Amygdala (tissue), 56 donors: ENCODE measurements around the gene TBCEL.
"Not testable (repeated sequence)": the region's sequence is repeated elsewhere in the genome, so short reads cannot be mapped to it uniquely, and the experiment has no call there.

Source experiments
- DNase-seq, 56 donors: peaks; one replicate each; lab custom pipeline; 2025; lab: John Stamatoyannopoulos, UW

The TBCEL gene

DNA sequence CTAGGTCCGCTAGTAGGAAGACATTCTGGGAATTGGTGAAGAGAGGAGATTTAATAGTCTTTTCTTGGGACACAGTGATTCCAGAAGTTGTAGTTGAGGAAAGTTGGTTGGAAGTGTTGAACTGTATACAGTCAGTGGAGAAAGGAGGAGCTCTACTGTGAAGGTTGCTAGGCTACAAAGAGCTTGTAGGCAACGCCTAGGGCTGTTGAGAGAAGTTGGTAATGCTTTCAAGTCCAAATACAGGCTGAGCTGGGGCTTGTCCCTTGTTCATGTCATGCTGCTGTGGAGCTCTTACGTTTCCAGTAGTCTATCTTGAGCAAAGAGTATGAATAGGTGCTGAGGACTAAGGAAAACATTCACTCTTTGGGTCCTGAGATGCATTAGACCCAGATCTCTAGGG lies 1.1 kb downstream of the TBCEL start:
- DNase-seq: no peak

DNA sequence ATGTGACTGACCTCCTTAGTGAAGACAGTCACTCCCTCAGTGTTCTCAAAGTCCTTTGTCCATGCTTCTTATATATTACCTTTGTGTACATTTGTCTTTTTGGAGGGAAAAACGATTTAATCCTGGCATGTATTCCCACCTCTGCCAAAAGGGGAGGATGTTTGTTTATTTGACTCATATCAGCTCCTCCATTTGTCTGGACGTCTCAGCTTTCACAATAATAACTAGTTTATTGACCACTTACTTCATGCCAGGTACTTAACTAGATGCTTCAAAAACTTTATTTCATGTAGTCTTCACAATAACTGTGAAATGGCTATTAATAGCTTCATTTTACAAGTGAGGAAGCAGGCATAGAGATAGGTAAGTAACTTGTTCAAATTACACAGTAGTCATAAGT lies 5.3 kb downstream of the TBCEL start:
- DNase-seq: no peak

DNA sequence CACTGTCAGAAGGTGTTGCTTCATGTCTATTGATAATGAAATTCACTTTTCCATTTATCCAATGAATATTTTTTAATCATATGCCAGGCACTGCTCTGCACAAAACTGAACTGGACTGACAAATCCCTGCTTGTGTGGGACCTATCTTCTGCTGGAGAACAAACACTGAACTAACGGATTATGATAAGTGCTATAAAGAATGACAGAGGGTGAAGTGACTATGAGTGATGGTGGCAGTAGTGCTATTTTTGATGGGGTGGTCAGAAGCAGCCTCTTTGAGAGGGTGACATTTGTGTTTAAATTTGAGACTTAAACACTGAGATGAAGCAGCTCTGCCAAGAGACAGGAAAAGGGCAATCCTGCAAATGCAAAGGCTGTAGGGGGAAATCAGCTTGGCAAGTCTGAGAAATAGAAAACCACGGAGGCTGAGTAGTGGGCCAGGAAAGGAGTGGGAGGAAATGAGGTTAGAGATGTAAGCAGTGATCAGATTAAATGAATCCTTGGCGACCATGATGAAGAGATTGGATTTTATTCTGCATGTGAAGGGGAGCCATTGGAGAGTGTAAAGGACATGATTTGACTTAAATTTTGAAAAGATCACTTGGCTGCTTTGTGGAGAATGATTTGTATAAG lies 6.0 kb downstream of the TBCEL start:
- no peak for DNase-seq

DNA sequence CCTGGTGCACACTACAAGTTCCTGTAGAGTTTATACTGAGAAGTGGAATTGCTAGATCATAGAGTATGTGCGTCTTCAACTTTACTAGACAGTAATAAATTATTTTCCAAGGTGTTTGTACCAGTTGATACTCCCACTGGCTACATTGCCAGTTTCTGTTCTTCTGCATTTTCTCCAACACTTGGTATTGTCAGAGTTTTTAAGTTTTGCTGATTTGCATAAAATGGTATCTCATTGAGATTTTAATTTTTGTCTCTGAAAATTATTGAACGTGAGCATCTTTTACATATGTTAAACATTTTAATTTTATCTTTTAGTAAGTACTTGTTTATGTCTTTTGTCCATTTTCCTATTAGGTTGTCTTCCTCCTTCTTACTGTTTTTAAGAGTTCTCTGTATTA lies 7.3 kb downstream of the TBCEL start:
- DNase-seq: no peak

DNA sequence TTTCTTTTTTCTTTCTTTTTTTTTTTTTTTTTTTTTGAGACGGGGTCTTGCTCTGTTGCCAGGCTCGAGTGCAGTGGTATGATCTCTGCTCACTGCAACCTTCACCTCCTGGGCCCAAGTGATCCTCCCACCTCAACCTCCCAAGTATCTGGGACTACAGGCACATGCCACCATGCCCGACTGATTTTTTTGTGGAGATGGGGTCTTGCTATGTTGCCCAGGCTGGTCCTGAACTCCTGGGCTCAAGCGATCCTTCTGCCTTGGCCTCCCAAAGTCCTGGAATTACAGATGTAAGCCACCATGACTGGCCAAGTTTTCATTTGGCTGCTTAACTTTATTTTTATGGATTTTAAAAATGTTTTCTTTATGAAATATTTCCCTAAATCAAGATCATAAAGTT lies 7.7 kb downstream of the TBCEL start:
- not testable (repeated sequence) for DNase-seq

DNA sequence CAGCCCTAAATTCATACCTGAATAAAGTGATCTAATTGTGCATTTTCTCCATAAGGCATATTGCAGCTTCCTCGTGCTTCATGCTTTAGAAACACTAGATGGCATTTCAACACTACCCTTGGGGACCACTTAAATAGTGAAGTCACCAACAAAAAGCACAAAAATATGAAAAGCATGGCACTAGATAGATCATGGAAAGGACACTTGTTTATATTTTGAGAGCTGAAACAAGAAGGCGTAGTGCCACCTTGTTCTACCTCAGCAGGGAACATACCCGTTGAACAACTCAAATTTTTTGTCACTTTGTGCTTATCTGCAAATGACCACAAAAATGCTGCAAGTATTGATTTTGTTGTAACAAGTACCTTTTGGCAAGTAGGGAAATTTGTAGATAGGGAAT lies 8.6 kb downstream of the TBCEL start:
- no peak for DNase-seq

DNA sequence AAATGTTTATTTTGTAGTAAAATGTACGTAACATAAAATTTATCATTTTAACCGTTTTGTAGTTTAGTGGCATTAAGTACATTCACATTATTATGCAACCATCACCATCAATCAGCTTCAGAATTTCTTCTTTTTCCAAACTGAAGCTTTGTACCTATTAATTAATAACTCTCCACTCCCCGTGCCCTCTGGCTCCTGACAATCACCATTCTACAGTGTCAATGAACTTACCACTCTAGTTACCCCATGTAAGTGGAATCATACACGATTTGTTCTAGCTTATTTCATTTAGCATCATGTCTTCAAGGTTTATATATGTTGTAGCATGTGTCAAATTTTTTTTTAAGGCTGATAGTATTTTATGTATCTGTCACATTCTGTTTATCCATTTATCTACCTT lies 9.7 kb downstream of the TBCEL start:
- no peak for DNase-seq

DNA sequence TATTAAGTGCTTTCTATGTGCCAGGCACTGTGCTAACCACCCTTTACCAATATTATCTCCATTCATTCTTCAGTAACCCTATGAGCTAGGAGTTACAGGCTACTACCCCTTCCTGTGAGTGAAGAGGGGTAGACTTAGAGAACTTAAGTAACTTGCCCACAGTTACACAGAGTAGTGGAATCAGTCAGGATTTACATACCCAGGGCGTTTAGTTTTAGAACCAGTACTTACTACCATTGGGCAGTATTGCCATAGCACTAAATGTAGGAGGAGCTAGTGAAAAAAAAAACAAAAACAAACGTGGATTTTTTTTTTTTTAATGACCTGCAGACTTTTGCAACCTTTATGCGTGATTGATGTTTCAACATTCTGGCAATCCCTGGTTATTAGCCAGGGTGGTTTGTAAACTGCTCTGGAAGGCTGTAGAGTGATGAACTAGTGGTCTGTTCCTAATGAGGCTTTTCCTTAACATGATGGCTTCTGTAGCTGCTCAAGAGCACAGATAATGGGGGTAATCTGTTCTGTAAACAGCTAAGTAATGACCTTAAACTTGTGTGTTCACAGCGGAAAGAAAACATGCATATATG lies 11.4 kb downstream of the TBCEL start:
- no peak for DNase-seq

DNA sequence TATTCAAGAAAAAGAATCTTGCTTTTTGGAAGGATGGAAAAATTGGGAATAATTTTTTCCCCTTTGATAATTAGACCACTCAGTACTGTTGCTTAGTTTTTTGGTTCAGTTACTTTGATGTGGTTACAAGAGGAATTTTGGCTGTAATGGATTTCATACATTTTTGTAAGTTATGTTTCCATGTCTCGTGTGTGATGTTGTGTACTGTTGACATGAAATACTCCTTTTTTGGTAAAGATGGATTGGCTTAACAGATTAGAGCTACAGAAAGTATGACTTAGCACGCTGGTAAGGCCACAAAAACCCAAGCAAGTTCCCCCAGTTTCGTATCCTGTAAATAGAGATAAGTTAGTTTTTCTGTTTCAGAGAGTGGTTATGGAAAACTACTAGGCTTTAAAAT lies 11.9 kb downstream of the TBCEL start:
- DNase-seq: no peak

DNA sequence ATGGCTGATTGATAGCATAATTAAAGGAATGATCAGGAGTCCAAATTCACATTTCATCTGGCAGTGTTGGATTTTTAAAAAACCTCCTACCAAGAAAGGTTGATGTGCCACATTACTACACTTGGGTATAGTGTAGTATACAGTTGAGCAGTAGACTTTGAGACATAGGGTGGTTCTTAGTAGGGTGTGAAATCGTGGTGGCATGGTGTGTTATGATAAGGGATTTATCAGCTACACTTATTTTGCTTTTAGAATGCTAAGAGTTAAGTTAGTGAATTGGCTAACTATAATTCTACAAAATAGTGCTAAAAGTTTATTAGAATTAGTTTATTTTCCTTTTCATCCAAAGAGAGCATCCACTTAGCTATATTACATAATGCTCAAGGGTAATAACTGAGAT lies 13.1 kb downstream of the TBCEL start:
- no peak for DNase-seq

DNA sequence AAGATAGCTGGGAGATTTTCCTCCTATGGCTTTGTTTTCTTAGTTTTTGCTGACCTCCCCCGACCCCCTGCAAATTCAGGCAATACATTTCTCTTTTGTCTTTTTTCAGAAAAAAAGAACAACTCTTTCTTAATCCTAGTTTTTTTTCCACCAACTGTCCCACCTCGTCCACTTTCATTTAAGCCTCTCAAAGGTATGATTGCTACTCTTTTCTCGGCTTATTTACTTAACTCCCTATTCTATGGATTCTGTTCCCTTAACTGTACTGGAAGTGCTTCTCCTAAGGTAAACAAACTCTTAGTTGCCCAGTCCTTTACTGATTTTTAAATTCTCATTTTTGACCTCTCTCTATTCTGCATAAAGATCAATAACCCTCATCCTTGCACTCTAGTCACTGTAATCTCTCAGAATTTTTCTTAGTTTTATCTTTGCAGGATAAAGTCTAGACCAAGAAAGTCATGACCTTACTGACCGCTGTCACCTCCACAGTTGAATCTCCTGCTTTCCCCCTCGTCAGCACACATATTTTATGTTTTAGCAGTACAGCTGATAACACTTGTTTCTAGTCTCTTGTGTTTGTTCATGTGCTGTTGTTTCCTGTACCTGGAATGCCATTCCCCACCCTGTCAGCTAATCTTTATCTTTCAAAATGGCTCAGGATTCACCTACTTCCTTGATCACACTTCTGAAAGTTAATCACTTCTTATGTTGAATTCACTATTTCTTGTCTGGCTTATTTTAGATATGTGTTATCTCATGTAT lies 14.9 kb downstream of the TBCEL start:
- DNase-seq: no peak

DNA sequence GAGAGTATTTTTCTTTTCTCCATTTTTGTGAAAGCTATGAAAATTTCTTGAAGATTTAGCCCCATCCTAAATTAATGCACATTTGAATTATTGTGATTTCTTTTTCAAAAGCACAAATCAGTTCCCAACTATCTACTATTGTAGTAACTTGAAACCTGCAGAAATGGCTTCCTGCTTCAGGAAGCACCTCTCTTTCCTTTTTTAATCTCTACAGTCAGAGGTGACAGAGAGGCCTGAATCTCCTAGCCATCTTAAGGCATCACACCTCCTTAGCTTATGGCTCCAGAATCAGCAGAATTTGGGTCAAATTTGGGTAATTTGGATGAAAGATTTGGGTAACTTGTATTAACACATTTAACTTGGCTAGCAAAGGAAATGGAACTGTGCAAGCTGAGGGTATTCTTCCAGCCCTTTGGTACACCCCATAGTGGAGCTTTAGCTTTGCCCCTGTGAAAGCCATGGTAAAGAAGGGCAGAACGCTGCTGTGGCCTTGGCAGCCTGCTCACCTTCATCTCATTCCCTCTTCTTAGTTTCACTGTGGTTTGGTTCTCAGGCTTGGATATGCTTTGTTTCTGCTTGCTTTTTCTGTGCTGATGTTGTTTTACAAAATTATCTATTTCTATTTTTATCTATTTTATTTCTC lies 16.2 kb downstream of the TBCEL start:
- no peak for DNase-seq

DNA sequence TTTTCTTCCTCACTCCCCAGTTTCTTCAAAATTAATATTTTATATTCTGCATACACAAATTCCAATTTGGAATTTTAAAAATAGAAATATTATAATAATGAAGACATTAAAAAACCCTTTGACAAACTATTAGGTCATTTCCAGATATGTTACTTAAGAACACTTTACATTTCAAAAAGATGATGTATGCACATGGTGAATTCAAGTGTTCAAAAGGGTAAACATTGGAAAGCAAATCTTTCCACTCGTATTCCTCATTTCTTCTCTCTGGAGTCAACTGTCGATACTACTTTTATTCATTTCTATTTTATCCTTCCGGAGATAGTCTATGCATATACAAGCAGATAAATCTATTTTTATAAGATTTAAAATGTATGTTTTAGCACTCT lies 16.7 kb downstream of the TBCEL start:
- DNase-seq: no peak

DNA sequence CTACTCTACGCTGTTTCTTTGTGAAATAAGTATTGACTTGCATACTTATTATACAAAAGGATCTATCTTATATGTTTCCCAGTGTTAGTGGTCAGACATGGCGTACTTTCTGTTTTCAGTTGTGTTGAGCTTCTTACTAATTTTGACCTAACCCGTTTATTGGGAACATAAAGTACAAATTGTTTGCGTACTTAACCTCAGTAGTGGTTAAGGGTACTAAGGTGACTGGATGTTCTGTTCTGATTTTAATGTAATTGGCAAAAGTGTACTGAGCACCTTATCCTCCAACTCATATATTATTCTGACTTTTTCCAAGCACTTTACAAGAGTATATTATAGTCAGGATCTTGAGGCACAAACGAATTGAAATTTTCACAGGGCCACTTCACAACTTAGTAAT lies 17.2 kb downstream of the TBCEL start:
- DNase-seq: no peak

DNA sequence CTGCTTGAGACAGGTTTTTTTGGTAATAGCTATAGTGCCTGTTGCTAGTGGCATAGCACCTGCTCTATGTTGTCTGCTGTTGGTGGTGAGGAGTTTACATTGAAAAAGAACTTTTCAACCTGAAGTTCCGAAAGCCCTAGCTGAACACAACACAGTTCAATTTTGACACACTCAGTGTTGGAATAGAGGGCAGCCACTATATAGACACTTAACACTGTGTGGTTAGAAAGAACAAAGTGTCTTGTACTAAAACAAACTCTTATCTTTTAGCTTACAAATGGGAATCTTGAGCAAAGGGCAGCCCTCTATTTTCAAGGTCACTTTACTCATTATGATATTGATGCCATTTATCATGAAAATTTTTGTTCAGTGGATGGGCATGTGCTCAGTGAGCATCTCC lies 18.4 kb downstream of the TBCEL start:
- DNase-seq: no peak

DNA sequence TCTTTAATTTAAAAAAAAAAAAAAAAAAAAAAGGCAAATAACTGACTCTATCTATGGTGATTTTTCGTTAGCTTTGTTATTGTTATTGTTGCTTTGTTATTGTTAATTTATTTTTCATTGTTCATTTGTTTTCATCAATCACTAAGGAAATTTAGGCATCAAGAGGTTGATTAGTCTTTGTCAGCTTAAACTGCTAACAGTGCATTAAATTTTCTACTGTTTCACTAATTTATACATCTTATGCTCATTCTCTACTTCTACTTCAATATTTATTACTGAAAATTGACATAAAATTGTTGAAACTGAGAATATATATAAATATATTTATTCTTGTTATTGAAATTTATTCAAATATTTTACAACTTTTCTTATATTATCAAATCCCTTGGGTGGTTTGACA lies 24.0 kb downstream of the TBCEL start:
- DNase-seq: no peak

DNA sequence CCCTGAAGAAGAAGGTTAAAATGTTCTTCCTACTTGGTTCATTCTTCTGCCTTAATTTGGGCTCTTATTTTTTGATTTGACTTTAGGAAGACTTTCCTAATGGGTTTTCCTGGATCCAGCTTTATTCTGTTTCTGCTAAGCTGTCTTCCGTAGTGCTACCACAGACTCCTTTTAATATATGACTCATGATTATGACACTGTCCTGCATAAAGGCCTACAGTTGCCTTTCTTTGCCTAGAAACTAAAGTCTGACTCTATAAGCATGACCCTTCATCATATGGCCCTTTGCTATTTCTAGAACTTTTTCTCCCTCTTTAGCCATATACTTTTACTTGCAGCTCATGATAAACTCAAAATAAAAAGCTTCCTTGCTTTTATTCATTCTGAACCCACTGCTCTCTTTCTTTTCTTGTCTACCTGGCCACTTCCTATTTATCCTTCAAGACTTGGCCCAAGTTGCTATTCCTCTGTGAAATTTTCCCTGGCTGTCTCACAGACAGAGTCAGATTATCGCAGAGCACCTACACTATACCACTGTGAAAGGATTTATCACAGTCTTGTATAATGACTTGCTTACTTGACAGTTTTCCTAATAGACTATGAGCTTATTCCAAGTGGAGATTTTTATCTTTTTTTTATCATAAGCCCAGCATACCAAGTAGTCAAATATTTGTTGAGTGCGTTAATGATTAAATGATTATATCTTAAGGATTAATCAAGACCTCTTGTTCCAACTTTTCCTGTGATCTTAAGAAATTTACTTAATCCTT lies 24.7 kb downstream of the TBCEL start:
- DNase-seq: no peak

DNA sequence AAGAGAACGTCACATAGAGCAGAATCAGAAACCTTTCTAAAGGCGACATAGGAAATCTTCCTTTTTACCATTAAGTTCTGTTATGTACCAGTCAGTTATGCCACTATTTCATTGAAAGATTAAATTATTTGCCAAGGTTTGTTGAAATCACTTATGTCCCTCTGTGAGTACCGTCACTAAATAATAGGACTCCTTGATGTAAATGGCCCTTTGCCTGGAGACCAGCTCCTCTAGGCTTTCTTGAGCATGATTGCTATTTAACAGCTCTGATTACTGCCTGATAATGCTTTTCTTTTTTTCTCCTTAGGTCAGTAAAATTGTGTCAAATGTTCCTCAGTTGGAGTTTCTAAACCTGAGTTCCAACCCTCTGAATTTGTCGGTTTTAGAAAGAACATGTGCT lies 29.3 kb downstream of the TBCEL start:
- DNase-seq: no peak

DNA sequence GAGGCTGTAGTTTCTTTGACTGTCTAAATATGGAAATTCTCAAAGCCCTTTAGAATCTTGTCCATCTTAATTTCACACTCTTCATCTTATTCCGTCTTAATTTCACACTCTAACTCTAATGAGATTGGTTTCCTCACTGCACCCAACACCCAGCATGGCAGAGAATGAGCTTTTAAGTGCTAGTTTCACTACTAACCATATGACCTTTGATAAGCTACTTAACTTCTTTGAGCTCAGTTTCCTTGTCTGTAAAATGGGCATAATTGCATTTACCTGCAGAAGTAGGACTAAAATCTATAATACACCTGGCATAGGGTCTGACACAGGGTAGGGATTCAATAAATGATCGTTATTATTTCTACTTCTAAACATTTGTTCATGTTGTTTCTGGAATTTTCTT lies 30.4 kb downstream of the TBCEL start:
- no peak for DNase-seq

DNA sequence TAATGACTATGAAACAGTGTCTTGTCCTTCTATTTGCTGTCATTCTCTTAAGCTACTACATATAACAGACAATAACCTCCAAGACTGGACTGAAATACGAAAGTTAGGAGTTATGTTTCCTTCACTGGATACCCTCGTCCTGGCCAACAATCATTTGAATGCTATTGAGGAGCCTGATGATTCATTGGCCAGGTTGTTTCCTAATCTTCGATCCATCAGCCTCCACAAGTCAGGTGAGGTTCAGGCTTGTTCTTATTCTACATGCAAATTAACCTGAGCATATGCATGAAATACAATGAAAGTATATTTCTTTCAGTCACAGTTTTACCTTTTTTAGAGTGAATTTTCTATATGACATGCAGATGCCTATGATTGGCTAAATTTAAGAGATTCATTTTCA lies 31.2 kb downstream of the TBCEL start:
- no peak for DNase-seq

DNA sequence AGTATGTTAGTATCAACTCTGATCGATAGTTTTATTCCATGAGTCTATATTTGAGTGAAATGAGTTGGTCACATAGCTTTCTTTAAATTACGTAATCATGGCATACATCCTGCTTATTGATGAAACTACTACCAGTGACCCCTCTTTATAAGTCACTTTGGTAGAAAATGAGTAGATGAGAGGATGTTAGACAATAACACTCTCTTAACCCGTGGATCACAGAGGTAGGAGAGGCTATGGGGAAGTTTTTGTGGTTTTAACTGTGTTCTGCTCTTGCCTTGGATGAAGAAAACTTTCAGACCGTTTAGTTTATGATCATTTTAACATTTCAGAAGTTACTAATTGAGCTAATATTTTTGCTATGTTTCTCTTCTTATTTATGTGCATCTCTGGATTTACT lies 34.0 kb downstream of the TBCEL start:
- no peak for DNase-seq
